ENCODE results near the gene CAMK1. TPM values are rescaled to one million over a fixed set of nuclear protein-coding genes. Genes with fewer than 3 reads are reported as not detected.

The CAMK1 gene
- total and polyA plus RNA-seq, 9 of the 15 experiments (the other 6 are each of a cell fraction or from before 2014, with no cell fraction given) = 0.23 to 10.7 (median 6.0) TPM

- TF ChIP-seq ZBTB33 (CRISPR knock-in tag; IDR thresholded peaks at IDR 0.05) (peak; percentile 16; the same call in 1 of the 2 replicates), RCOR1 (IDR thresholded peaks at IDR 0.05; ENCODE audit: borderline replicate concordance in 1 of 2, low read depth in 2 of 2, low read length in 2 of 2) (peak in 1 of 2 experiments; percentile 68; a peak in 1 of 4 replicates), CBX3 (IDR thresholded peaks at IDR 0.05; ENCODE audit: borderline replicate concordance in 1 of 2, low read length in 2 of 2) (peak in 1 of 2 experiments; percentile 72; a peak in 1 of 3 replicates)
Observed at GRCh38 chr3:9750556-9751411, 19.0 kb downstream of the CAMK1 start (continued).

DNA sequence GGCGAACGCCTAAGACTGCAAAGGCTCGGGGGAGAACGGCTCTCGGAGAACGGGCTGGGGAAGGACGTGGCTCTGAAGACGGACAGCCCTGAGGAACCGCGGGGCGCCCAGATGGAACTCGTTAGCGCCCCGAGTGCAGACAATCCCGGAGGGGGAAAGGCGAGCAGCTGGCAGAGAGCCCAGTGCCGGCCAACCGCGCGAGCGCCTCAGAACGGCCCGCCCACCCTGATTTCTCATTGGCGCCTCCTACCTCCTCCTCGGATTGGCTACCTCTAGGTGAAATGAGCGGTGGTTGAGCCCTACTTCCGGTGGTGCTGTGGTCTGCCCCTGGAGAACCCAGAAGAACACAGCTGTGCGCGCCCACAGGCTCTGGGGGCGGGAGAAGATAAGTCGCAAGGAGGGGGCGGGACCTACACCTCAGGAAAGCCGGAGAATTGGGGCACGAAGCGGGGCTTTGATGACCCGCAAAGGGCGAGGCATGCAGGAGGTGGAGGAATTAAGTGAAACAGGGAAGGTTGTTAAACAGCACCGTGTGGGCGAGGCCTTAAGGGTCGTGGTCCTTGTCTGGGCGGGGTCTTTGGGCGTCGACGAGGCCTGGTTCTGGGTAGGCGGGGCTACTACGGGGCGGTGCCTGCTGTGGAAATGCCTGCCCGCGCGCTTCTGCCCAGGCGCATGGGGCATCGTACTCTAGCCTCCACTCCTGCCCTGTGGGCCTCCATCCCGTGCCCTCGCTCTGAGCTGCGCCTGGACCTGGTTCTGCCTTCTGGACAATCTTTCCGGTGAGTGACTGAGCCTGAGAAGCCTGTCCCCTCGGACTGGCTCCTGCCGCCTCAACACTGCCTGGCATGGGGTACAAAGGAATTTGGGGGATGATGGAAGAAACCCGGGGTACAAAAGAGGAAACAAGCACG, 19.8 kb downstream of the CAMK1 start, which contains the start of gene OGG1:
Gene OGG1 (plus strand): TSS at position 308 of the 911 bp plus-strand sequence. CDS start 335 bp downstream, at position 643.
- Histone ChIP-seq H3K9ac (ENCODE audit: insufficient read depth in 1 of 2, low read depth in 2 of 2, low read length in 2 of 2) (peak within 1 kb of the TSS; percentile 78 to 94), H3K27me3 (ENCODE audit: control insufficient read depth in 2 of 2, insufficient read depth in 2 of 2, low read length in 2 of 2) (no peaks in the 10 kb centered on the region), H3K27ac (ENCODE audit: extremely low read depth, low read depth, low read length) (peak within 1 kb of the TSS; percentile 82), H3K4me1 (replicated peaks in 1 of 2; ENCODE audit: control insufficient read depth in 2 of 2, insufficient read depth in 2 of 2, low read length in 2 of 2) (peaks cover 12 to 31% of the 10 kb centered on the region in 2 experiments; a peak in 4 of 5 replicates), H3K79me2 (ENCODE audit: control insufficient read depth, insufficient read depth, low read length) (peaks cover 16% of the 10 kb centered on the region), H3K4me3 (peak within 1 kb of the TSS; percentile 69), H3K4me2 (ENCODE audit: insufficient read depth, low read length) (peak within 1 kb of the TSS; percentile 95), H3K36me3 (ENCODE audit: control insufficient read depth, insufficient read depth, low read length) (peaks cover 70% of the 10 kb centered on the region), H2AFZ (ENCODE audit: low read depth, low read length) (peak within 1 kb of the TSS; percentile 95), H3K9me3 (replicated peaks; ENCODE audit: control insufficient read depth, insufficient read depth, low read depth, low read length) (no peaks in the 10 kb centered on the region), H3K9me1 (ENCODE audit: control insufficient read depth, insufficient read depth, low read length) (no peaks in the 10 kb centered on the region), H4K20me1 (replicated peaks; ENCODE audit: control insufficient read depth, insufficient read depth, low read length) (no peaks in the 10 kb centered on the region)
- in situ Hi-C loops (cut with MboI) (no loop called here), intact Hi-C loops (cut with micrococcal nuclease) (loop anchor here (1.0 kb wide), 2 partner anchors 19 to 42 kb away; partner anchors contain the start of genes BRPF1 and TADA3)
- TSS peak; percentile 52 for BruUV-seq (replicated peaks)
- DNase-seq (ENCODE audit: extremely low read depth in 1 of 4, low spot score in 3 of 4) = peak; percentile 99 to 100 (median 99)
- peak; percentile 98 for ATAC-seq
- WGBS (ENCODE audit: insufficient coverage, low coverage, missing lambda C conversion rate) = under 1% methylated on average over 57 of the region's 60 CpGs
- ChIA-PET CTCF (ENCODE audit: low intra/inter-chr PET ratio) (interaction anchor here (0.7 kb wide), 1 partner anchor 35 kb away, joined by 3 read pairs; no protein-coding TSS in a partner anchor), POLR2A (interaction anchor here (0.5 to 5.4 kb wide), 19 partner anchors 9 to 571 kb away, joined by 3 to 58 read pairs (median 4); partner anchors contain the start of genes ARPC4, BRPF1, EMC3 and MTMR14)
- FAIRE-seq = peak; percentile 97
- peak; percentile 75 for TF ChIP-seq JUND (IDR thresholded peaks at IDR 0.05; ENCODE audit: borderline replicate concordance, low read depth, low read length)
- TF ChIP-seq JUND (tag; IDR thresholded peaks at IDR 0.05; ENCODE audit: borderline replicate concordance, low read depth, low read length) = no peak; the same call in 2 of the 3 replicates
- TF ChIP-seq ZNF785 (CRISPR knock-in tag; IDR thresholded peaks at IDR 0.05) = no peak
- no peak for TF ChIP-seq CREB3 (tag; conservative IDR thresholded peaks at IDR 0.05; ENCODE audit: low read depth)
- no peak for TF ChIP-seq ZNF274 (IDR thresholded peaks at IDR 0.05; ENCODE audit: borderline replicate concordance, low read depth, low read length)
- no peak for TF ChIP-seq ZNF277 (CRISPR knock-in tag; IDR thresholded peaks at IDR 0.05; ENCODE audit: borderline replicate concordance)
- no peak; the same call in none of the 2 replicates for TF ChIP-seq EP300 (IDR thresholded peaks at IDR 0.05; ENCODE audit: low read length)
- peak; percentile 51; the same call in 1 of the 2 replicates for TF ChIP-seq ZNF717 (CRISPR knock-in tag; IDR thresholded peaks at IDR 0.05)
- no peak for TF ChIP-seq SRSF1 (IDR thresholded peaks at IDR 0.05; ENCODE audit: low read depth, low read length)
